Stimulated activated CD8-positive, alpha-beta memory T cell treated with anti-CD3 and anti-CD28 coated beads, Interleukin-4, amount 100 ng/mL, for 48 hours (primary cell): ENCODE data around the gene TATDN2.

Experiments
- DNase-seq: peaks from one replicate; pipeline ENCODE4 v3.0.0-alpha.2; 2020

The TATDN2 gene, protein sequence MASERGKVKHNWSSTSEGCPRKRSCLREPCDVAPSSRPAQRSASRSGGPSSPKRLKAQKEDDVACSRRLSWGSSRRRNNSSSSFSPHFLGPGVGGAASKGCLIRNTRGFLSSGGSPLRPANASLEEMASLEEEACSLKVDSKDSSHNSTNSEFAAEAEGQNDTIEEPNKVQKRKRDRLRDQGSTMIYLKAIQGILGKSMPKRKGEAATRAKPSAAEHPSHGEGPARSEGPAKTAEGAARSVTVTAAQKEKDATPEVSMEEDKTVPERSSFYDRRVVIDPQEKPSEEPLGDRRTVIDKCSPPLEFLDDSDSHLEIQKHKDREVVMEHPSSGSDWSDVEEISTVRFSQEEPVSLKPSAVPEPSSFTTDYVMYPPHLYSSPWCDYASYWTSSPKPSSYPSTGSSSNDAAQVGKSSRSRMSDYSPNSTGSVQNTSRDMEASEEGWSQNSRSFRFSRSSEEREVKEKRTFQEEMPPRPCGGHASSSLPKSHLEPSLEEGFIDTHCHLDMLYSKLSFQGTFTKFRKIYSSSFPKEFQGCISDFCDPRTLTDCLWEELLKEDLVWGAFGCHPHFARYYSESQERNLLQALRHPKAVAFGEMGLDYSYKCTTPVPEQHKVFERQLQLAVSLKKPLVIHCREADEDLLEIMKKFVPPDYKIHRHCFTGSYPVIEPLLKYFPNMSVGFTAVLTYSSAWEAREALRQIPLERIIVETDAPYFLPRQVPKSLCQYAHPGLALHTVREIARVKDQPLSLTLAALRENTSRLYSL

DNA sequence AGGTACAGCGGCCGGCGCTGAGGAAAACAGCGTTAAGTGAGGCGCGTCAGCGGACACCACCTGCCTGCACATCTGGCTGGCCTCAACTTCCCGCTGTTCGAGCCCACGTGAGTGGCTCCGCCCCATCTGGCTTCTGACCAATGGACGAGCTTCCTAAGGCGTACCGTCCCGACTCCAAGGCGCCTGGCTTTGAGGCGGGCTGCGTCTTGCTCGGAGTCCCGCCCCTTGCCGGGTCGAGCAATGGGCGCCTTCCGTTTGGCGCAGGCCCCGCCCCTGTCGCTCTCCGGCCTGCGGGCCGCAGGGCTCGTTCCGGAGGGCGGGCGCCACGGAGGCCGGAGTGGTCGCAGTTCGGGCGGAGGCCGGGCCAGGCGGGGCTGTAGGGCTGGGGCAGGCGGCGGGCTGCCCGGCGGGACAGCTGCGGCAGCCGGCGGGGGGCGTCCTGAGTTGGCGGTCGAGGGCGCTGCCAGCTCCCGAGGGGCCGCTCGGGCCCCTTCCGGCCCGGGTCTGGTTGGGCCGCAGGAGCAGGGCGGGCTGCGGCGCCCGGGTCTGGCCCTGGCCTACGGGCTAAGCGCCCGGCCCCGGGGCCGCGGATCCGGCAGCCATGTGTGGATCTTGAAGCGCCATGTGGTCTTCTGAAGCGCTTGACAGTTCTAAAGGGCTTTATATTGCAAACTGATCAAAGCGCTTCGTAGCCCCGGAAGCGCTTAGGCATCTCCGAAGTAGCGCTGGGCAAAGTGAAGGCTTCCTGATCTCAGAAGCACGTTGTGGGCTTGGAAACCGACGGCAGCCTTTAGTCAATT lies at the start of gene TATDN2:
Gene TATDN2, plus strand, starts transcription at position 276 of the 800 bp plus-strand sequence. CDS start 742 bp downstream, outside the sequence.
- peak; percentile 94 for DNase-seq

DNA sequence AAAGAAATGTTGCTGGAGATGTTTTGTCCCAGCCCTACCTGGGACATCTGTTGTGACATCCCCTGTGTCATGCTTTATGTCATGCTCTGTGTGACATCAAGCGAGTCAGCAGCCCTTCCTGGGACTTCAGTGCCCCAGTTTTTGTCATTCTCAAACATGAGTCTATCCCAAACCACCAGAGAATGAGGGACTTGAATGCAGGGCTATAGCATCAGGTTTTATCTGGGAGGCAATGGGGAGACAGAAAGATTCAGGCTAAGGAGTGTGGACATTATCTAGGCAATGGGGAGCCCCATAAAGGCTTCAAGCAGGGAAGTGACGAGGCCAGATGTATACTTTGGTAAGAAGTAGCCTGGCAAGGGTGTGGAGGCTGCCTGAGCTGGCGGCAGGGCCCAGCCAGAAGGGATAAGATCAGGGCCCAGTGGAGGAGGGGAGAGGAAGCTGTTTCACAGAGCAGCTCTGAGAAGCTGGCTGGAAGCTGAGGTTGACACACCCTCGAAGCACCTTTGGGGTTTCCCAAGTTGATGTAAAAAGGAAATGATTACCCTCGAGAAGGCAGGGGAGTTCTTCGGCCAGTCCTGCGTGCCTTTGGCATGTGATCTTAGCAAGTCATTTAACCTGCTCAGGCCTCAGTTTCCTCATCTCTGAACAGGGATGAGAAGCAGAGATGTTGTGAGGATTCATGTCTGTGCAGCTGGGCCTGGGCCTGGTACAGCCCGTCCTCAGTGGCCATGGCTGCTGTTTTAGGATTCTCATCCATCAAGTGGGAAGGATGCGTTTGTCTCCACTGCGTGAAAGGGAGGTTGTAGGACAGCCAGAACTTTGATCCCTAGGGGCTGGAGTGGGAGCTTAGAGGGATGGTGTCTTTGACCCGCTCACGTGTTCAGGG lies 49.3 kb upstream of the TATDN2 start:
- peak; percentile 77 for DNase-seq

DNA sequence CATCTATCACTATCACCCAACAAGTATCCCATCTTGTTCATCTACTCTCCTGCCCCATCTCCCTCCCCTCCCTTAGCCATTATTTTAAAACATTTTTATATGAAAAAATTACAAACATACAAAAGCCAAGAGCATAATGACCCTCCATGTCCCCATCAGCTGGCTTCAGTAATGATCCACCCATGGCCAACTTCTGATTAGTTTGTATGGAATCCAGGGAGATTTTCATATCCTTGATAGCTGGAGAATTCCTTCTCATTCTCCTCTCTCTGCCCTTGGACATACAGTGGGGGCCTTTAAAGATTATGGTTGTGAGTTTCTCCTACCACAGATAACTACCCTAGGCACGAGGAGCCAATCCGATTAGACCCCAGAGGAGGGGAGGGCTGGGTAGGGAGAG lies 43.3 kb upstream of the TATDN2 start:
- DNase-seq, result no peak

DNA sequence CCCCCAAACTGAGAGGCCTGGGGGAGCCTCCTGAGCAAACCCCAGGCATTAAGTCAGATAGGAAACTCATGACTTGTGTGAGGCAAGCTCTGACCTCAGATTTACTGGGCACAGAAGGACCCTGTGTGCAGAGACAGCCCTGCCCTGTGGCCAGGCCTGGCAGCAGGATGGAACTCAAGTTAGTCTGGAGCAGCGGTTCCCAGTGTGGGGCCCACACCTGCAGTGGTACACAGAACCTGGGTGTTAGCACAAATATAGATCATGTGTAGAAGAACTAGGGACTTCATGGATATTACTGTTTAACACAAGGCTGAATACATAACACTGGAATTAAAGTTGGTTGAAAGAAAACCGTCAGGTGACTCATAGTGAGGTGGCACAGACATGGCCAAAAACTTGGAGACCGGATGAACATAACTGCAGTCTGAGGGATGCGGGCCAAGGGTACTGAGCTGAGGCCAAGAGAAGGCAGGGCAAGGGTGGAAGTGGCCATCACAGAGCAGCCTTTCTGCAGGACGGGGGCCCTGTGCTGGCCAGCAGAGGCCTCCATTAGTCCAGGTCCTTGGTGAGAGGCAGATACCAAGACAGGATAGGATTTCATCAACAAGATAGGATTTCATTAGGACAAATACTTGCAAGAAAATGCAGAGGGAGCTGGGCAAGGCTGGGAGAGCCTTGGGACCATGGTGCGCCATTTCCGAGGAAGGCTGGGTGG lies 42.7 kb upstream of the TATDN2 start:
- no peak for DNase-seq

DNA sequence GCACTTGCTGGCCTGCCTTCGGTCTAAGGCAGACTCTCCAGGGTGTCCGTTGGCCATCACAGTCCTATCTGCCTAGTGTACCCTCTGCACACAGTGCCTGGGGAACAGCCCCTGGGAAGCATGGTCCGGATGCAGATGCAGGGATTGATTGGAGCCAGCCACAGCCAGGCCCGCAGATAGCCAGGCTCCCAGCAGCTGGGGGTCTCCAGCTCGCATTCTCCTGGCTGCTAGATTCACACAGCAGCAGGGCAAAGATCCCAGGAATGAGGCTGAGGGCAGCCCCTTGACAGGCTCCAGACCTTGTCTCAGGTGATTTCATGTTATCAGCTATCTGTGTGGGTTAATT lies 42.1 kb upstream of the TATDN2 start:
- no peak for DNase-seq

DNA sequence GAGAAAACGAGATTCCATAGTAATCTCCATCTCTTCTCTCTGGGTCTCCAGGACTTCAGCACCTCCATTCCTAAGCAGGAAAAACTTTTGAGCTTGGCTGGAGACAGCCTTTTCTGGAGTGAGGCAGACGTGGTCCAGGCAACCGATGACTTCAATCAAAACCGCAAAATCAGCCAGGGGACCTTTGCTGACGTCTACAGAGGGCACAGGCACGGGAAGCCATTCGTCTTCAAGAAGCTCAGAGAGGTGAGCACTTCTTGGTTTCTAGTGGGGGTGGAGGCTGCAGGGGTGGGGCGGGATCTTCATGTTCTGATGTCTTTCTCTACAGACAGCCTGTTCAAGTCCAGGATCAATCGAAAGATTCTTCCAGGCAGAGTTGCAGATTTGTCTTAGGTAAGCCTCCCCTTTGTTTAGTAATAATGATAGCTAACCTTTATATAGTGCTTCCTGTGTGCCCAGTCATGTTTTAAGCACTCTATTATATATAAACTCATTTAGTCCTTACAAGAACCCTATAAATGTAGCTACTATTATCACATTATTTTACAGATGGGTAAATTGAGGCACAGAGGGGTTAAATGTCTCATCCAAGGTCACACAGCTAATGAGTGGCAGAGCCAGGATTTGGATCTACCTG lies 35.0 kb upstream of the TATDN2 start:
- DNase-seq, result no peak

DNA sequence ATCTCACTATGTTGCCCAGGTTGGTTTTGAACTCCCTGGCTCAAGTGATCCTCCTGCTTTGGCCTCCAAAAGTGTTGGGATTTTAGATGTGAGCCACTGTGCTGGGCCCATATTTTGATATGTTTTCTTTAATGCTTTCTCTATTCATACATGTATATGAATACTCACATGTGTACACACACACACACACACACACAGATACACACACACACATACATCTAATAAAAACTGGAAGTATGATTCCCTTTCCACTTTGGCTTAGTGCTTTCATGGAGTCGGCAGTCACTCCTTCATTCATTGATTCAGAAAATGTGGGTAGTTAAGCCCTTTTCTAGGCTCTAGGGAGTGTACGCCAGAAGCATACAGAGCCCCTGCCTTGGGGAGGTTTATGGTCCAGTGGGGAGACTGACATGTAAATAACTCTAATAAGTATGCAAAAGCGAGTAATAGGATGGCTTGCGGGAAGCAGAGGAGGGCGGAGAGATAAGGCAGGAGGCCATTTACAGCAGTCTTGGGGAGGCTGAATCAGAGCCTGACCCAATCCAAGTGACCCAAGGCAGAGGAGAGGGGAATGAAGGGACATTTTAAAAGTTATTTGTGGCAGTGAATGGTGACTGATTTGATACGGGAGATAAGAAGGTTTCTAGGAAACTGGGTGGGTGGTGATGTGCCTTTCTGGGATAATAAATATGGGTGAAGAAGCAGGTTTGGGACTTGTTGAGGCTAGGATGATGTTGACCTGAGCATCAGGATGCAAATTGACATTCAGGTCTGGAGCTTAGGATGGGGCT lies 32.5 kb upstream of the TATDN2 start:
- DNase-seq, result no peak

DNA sequence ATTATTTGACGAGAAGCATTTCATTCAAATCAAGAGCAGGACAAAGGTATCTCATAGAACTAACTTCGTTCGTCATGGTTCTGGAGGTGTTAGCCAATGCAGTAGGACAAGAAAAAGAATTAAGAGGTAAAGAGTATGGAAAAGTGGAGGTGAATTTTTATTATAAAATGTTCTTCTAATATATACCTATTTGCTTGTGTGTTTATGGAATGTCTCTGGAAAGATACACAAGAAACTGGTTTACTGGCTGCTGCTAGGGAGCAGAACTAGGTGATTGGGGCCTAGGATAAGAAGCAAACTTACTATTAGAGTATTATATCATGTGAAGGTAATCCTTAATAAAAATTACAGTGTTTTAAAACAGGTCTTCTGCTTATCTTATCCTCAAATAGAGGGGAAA lies 30.9 kb upstream of the TATDN2 start:
- no peak for DNase-seq

DNA sequence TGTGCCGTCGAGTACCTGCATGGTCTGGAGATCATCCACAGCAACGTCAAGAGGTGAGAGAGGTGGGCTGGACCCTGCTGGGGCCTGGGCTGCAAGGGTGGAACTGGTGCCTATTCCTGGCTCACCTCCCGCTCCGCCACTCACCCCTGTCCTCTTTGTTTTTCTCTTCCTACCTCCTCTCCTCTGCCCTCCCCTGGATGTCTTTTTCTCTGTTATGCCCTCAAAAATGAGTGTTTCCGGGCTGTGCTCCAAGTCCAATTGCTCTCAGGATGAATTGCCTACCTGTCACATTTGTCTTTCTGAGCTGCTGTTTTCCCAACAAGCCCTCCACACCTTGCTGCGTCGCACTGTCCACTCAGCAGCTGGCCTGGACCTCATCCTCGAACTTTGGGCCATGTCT lies 28.5 kb upstream of the TATDN2 start:
- no peak for DNase-seq

DNA sequence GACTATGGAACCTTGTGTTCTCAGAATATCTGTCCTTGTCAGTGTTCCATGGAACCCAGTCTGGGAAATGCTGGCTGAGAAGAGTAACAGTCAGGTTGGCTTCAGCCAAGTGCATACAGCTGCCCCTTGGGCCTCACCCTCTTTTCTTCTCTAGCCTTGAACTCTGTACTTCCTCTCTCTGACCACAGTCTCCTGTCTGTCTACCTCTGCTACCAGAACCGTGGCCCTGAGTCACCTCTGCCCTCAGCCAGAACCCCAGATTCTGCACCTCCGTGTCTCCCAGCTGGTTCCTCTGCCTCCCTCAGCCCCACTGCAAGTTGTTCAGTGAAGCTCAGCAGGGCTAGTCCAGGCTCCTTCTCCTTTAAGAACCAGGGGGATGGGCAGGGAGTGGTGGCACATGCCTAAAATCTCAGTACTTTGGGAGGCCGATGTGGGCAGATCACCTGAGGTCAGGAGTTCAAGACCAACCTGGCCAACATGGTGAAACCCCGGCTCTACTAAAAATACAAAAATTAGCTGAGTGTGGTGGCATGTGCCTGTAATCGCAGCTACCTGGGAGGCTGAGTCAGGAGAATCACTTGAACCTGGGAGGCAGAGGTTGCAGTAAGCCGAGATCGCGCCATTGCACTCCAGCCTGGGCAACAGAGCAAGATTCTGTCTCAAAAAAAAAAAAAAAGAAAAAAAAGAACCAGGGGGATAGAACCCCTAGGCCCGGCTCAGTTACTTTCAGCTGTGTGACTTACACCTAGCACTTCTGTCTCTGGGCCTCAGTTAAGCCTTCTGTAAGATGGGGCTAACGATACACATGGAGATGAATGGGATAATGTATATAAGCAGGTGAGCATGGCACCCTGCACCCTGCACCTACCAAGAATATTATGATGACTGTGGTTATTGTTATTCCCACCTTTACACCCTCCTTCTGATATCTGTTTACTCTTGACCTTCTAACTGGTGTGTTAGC lies 24.3 kb upstream of the TATDN2 start:
- peak; percentile 59 for DNase-seq

DNA sequence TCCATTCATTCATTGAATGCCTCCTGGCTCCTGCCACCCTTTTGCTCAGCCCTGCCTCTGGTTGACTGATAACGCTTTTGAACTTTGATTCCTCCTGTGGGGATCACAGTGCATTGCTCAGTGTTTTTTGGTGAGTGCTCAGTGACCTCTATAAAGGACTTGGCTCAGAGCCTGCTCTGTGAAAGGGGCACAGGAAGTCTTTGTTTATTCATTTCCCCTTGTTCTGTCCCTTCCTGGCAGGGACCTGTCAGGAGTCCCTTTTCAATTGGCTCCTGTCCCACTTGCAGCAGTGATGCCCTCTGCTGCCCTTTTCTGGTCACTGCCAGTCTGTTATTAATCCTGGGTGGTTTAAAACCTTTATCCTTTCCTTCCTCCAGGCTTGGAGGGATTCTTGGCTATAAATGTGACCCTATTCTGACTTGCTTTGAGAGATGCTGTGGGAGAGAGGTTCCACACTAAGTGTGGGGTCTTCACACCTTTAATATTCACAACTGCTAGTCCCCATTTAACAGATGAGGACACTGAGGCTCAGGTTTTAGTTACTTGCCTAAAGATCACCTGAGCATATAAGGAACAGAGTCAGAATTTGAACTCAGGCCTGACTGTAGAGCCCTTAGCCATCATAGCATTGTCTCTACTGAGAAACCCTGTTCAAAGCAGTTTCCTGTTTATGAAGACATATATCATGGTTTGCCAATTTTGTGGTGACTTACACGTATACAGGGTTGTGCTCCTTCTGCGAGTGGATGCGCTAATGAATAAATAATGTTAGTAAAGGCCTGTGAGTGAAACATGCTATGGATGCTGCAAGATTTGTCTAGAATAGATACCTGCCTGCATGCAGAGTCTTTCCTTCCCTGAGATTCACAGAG lies 23.2 kb upstream of the TATDN2 start:
- DNase-seq, result peak; percentile 77

DNA sequence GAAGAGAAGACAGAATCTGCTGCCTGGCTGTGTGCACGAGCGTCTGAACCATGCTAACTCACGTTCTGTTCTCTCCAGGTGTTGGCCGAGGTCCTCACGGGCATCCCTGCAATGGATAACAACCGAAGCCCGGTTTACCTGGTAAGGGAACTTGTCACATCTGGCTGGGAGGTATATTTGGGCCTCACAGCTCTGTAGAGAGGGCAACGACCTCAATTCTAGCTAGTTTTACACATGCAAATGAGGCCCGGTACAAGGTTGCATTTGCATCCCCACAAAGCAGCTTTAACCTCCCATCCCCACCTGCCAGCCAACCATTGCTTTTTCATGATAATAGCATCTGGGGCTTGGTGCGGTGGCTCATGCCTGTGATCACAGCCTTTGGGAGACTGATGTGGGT lies 22.0 kb upstream of the TATDN2 start:
- DNase-seq, result no peak

DNA sequence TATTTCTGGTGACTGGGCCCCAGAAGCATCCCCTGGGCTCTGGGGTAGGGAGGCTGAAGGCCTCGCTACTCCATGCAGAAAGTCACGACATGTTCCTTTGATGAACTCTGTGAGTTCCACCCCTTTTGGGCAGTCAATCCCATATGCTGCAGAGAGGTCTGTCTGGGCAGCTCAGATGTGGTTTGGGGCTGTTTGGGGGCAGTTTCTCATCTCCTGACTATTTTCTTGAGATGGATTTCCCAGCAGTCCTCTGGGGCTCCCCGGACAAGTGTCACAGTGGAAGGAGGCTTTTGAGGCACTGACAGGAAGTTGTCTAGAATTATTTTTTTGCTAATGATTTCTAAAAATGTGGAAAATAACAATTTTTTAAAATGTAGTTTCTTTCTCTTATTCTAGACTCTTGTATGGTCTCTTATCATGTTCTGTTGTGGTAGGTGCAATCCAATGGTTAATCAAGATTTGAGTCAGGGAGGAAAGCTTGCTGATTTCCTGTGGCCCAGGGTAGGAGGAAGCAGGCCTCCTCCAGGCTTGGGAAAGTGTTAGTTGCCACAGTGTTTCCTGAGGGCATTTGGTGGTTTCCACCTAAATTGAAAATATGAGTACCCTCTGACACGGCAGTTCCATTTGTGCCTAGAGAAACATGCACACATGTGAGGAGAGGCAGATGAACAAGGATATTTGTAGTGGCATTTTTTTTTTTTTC lies 19.9 kb upstream of the TATDN2 start:
- peak; percentile 64 for DNase-seq

DNA sequence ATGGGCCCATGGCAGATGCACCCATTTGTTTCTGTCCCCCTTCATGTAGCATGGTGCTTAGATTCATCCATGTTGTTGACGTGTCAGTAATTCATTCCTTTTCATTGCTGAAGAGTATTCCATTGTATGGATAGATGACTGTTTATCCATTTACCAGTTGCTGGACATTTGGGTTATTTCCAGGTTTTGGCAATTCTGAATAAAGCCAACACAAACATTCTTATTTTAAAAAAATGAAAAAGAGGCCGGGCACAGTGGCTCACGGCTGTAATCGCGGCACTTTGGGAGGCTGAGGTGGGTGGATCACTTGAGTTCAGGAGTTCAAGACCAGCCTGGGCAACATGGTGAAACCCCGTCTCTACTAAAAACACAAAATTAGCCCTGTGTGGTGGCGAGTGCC lies 18.7 kb upstream of the TATDN2 start:
- no peak for DNase-seq

DNA sequence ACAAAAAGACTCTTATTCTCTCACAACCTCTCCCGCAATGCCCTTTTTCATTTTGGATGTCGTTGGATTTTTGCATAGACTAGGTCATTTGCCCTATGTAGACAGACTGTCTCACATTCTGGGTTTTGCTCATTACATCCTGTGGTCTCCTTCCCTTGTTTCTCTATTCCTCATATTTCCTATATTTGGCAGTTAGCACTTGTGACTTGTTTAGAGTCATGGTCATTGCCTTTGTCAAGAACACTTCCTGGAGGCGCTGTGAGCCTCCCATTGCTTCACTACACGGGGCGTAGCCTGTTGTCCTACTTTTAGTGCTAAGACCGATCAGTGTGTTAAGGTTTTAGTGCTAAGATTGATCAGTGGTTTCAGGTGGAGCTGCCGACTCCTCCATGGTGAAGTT lies 16.1 kb upstream of the TATDN2 start:
- no peak for DNase-seq

DNA sequence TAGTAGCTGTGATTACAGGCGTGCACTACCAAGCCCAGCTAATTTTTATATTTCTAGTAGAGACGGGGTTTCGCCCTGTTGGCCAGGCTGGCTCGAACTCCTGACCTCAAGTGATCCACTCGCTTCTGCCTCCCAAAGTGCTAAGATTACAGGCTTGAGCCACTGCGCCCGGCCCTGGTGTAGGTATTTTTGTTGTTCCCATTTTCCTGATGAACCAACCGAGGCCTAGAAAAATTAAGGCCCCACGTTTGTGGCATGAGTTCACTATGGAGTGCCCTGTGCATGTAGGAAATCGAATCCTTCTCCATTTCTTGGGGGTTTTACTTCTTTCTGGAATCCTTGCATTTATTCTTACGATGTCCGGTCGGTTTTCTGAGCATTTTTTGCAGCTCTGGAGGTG lies 14.3 kb upstream of the TATDN2 start:
- DNase-seq, result no peak

DNA sequence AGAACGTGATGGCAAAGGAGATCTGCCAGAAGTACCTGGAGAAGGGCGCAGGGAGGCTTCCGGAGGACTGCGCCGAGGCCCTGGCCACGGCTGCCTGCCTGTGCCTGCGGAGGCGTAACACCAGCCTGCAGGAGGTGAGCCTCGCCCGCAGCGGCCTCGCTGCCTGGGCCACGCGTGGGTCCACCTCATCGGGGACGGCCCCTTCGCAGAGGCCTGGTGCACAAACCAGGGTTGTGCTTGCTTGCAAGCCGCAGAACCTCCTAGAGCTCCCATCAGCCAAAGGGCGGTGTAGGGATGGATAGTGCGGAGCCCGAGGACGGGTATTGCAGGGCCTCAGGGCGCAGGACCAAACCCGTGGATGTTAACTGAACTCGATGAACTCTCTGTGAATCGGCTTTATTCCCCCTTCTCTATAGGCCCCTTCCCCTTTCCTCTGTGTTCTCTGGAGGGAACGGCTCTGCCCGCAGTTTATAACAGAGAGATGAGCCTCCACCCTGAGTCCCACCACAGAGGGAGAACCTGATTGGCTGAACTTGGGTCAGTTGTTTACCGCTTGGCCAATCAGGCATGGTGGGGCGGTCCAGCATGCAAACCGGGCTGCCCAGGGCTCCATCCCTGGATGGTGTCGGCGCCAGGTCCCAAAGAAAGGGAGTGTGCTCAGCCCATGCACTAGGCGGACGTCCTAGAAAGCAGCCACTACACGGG lies 13.6 kb upstream of the TATDN2 start:
- DNase-seq, result no peak
